Measurements from ENCODE around the gene CLOCK. TPM values are rescaled to one million over a fixed set of nuclear protein-coding genes. Genes with fewer than 3 reads are reported as not detected.

CLOCK gene
- total RNA-seq, 1 donor from 2014 or later = 35.9 TPM

GRCh38 chr4:55546506-55546755 lies 278 bp downstream of the CLOCK start:
- Histone ChIP-seq H3F3A (ENCODE audit: low read depth) (peaks cover 37% of the 10 kb centered on the region), H4K20me1 (ENCODE audit: low read depth) (peaks cover 19% of the 10 kb centered on the region), H3K27ac (peak overlapping the region; percentile 94), H3K36me3 (no peaks in the 10 kb centered on the region), H3K9ac (peak overlapping the region; percentile 18), H3K4me3 (peak overlapping the region; percentile 75), H3K27me3 (no peaks in the 10 kb centered on the region), H3K4me2 (peak overlapping the region; percentile 96), H3K79me2 (ENCODE audit: low read depth) (peaks cover 43% of the 10 kb centered on the region), H3K4me1 (peaks cover 18% of the 10 kb centered on the region), H2AFZ (replicated peaks) (peak overlapping the region; percentile 98), H3K9me3 (ENCODE audit: low read depth) (no peaks in the 10 kb centered on the region)
- no peak for TF ChIP-seq EZH2 (IDR thresholded peaks at IDR 0.05)
- TF ChIP-seq EZH2phosphoT487 (IDR thresholded peaks at IDR 0.05) = no peak
- TF ChIP-seq CTCF (IDR thresholded peaks at IDR 0.05) = no peak
- Mint-ChIP-seq H3K4me3 (peak overlapping the region; percentile 96), H3K27me3 (ENCODE audit: insufficient read depth, low read depth) (peaks cover 4% of the 10 kb centered on the region), H3K27ac (no peak overlapping the region), H3K9me3 (no peaks in the 10 kb centered on the region), H3K4me1 (peaks cover 33% of the 10 kb centered on the region), H3K36me3 (peaks cover 4% of the 10 kb centered on the region)
- no peak for DNase-seq (ENCODE audit: low spot score)

DNA sequence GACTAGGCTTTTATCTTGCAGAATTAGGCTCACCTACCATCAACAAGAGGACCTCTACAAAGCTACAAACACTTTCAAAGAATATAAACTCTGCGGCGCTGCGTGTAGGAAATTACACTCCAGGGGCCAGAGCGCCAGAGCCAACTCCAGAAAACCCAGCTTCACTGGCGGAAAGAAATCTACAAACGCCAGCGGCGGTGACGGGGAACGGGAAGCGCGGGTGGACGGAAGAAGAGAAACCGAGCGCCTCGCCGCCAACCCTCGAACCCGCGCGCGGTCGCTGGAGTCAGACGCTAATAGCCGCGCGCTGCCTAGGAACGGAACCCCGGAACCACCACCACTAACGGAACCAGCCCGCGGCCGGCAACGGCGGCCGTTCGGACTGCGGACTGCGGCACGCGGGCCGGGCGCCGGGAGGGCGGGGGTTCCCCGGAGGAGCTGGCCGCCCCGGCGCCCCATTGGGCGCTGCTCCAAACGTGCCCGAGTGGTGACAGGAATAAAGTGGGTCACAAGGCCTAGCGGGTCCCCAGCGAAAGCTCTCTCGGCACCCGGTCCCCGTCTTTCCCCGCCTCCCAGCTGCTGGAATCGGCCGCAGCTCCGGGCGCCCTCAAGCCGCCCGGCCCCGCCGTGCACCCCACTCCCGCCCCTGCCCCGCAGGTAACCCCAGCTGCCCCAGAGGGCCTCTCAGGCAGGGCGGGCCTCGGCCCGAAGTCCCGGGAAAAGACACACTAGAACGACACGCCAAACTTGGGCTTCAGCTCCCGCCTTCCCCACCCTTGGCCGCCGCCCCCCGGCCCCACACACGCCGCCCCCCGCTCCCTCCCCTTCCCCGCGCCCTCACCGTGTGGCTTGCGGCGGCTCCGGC lies 836 bp downstream of the CLOCK start:
- Histone ChIP-seq H3K36me3 (no peaks in the 10 kb centered on the region), H3K4me2 (peak overlapping the region; percentile 96), H3K27ac (peak overlapping the region; percentile 94), H3K4me3 (peak overlapping the region; percentile 75), H3K4me1 (peaks cover 23% of the 10 kb centered on the region), H3K79me2 (ENCODE audit: low read depth) (peaks cover 49% of the 10 kb centered on the region), H3K27me3 (no peaks in the 10 kb centered on the region), H2AFZ (replicated peaks) (peak overlapping the region; percentile 98), H4K20me1 (ENCODE audit: low read depth) (peaks cover 19% of the 10 kb centered on the region), H3F3A (ENCODE audit: low read depth) (peaks cover 37% of the 10 kb centered on the region), H3K9ac (peak overlapping the region; percentile 18), H3K9me3 (ENCODE audit: low read depth) (no peaks in the 10 kb centered on the region)
- Mint-ChIP-seq H3K27ac (peak overlapping the region; percentile 94), H3K36me3 (peaks cover 4% of the 10 kb centered on the region), H3K4me3 (peak overlapping the region; percentile 97), H3K27me3 (ENCODE audit: insufficient read depth, low read depth) (peaks cover 4% of the 10 kb centered on the region), H3K9me3 (no peaks in the 10 kb centered on the region), H3K4me1 (peaks cover 33% of the 10 kb centered on the region)
- TF ChIP-seq CTCF (IDR thresholded peaks at IDR 0.05) = no peak
- TF ChIP-seq EZH2 (IDR thresholded peaks at IDR 0.05) = no peak
- no peak for TF ChIP-seq EZH2phosphoT487 (IDR thresholded peaks at IDR 0.05)
- peak; percentile 79 for DNase-seq (ENCODE audit: low spot score)

GRCh38 chr4:55545151-55545550 lies 1.6 kb downstream of the CLOCK start:
- no peaks in the 10 kb centered on the region for H3K9me3 Mint-ChIP-seq
- no peaks in the 10 kb centered on the region for H3K27me3 ChIP-seq
- H3K4me3 ChIP-seq = peak overlapping the region; percentile 75
- no peaks in the 10 kb centered on the region for H3K9me3 ChIP-seq (ENCODE audit: low read depth)
- H2AFZ ChIP-seq (replicated peaks) = peak overlapping the region; percentile 98
- H3K4me3 Mint-ChIP-seq = peak overlapping the region; percentile 97
- peaks cover 19% of the 10 kb centered on the region for H4K20me1 ChIP-seq (ENCODE audit: low read depth)
- H3K36me3 ChIP-seq = no peaks in the 10 kb centered on the region
- H3K27ac Mint-ChIP-seq = no peak overlapping the region
- H3F3A ChIP-seq (ENCODE audit: low read depth) = peaks cover 37% of the 10 kb centered on the region
- peaks cover 33% of the 10 kb centered on the region for H3K4me1 Mint-ChIP-seq
- peak overlapping the region; percentile 96 for H3K4me2 ChIP-seq
- H3K27ac ChIP-seq = peak overlapping the region; percentile 94
- H3K27me3 Mint-ChIP-seq (ENCODE audit: insufficient read depth, low read depth) = peaks cover 4% of the 10 kb centered on the region
- H3K4me1 ChIP-seq = peaks cover 24% of the 10 kb centered on the region
- H3K79me2 ChIP-seq (ENCODE audit: low read depth) = peaks cover 56% of the 10 kb centered on the region
- peak overlapping the region; percentile 20 for H3K9ac ChIP-seq
- H3K36me3 Mint-ChIP-seq = peaks cover 8% of the 10 kb centered on the region
- no peak for TF ChIP-seq CTCF (IDR thresholded peaks at IDR 0.05)
- no peak for TF ChIP-seq EZH2phosphoT487 (IDR thresholded peaks at IDR 0.05)
- TF ChIP-seq EZH2 (IDR thresholded peaks at IDR 0.05) = no peak
- peak; percentile 31 for DNase-seq (ENCODE audit: low spot score)

Measured in neural progenitor cell (in vitro differentiated cells).